GM18499 (cell line): ENCODE results near the gene DTX2.
"Not testable (repeated sequence)": the region's sequence is repeated elsewhere in the genome, so short reads cannot be mapped to it uniquely, and the experiment has no call there.

Experiments used
- ATAC-seq: cut with Tn5 transposase; IDR thresholded peaks from one replicate; pipeline ENCODE4 v1.9.1; 2021; ENCODE audit warnings: moderate number of reproducible peaks; ENCODE audit not compliant: insufficient read depth, unreplicated experiment

DTX2 gene

DNA sequence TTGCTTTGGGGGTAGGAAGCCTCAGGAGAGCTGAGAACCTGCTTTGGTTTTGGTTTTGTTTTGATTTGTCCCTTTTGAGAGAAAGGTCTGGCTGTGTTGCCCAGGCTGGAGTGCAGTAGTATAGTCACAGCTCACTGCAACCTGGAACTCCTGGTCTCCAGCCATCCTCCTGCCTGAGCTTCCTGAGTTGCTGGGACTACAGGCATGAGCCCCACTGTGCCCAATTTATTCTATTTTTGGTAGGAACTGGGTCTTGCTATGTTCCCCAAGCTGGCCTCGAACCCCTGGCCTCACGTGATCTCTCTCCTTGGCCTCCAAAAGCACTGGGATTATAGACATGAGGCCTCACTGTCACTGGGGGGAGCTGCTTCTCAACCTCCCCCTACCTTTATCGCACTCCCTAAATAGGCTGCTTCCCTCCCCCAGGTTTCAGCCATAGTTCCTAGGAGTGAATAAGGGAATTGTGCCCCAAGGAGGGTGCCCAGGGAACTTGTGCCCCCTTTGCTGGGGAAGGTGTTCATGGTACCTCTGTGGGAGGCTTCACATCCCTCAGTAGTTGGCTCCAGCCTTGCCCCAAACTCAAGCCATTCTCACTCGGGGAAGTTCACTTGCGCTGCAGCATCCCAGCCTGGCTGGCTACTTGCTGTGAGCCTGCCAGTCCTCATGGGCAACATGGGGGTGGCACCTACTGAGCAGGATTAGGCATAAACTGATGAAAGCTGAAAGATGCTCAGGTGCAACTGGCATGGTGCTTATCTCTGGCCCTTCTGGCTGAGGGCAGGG is 18.7 kb upstream of the DTX2 start:
- not testable (repeated sequence) for ATAC-seq

- ATAC-seq: not testable (repeated sequence)
These were observed 17.7 kb upstream of the DTX2 start for GRCh38 chr7:76443846-76444245.

DNA sequence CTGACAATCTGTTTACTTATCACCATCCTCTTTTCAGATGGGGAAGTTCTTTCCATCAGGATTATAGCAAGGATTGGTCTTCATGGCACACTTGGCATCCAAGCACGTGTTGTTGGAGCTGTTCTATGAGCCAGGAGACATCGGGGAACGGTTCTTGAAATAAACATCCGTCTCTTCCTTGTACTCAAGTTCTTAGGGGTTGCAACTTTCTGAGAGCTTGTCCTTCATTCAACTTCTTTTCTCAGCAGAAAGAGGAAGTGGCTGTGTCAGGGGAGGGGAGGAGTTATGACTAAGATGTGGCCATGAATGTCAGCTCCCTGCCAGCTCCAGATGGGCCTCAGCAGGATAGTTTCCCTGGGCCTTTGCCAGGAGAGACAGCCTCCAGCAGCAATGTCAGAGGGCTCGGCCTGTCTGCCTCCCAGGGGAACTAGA is 15.9 kb upstream of the DTX2 start:
- peak; percentile 80 for ATAC-seq

- not testable (repeated sequence) for ATAC-seq
These were observed 4.5 kb upstream of the DTX2 start for GRCh38 chr7:76457017-76457416.

GRCh38 chr7:76458504-76458903 is 3.0 kb upstream of the DTX2 start:
- ATAC-seq: not testable (repeated sequence)

DNA sequence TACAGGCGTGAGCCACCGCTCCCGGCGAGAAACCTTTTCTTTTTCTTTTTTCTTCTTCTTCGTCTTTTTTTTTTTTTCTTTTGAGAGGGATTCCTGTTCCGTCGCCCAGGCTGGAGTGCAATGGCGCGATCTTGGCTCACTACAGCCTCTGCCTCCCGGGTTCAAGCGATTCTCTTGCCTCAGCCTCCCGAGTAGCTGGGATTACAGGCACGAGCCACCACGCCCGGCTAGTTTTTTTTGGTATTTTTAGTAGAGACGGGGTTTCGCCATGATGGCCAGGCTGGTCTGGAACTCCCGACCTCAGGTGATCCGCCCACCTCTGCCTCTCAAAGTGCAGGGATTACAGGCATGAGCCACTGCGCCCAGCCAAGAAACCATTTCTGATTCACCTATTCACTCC is 742 bp upstream of the DTX2 start:
- not testable (repeated sequence) for ATAC-seq

- not testable (repeated sequence) for ATAC-seq
These were observed 868 bp downstream of the DTX2 start for GRCh38 chr7:76462271-76462882.

DNA sequence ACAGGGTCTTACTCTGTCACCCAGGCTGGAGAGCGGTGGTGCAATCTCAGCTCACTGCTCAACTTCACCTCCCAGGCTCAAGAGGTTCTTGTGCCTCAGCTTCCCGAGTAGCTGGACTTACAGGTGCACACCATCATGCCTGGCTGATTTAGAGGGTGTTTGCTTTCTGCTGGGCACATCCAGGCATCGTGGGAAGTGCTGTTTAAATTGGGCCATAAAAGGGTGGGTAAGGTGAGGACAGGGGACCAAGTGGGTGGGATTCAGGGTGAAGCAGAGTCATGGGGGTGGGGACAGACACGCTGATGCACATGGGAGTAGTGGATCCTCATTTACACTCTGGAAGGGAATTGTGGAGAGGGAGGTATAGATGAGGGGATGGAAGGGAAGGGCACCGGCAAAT is 3.5 kb downstream of the DTX2 start:
- not testable (repeated sequence) for ATAC-seq

- ATAC-seq: not testable (repeated sequence)
These were observed 4.4 kb downstream of the DTX2 start for GRCh38 chr7:76465950-76466349.

DNA sequence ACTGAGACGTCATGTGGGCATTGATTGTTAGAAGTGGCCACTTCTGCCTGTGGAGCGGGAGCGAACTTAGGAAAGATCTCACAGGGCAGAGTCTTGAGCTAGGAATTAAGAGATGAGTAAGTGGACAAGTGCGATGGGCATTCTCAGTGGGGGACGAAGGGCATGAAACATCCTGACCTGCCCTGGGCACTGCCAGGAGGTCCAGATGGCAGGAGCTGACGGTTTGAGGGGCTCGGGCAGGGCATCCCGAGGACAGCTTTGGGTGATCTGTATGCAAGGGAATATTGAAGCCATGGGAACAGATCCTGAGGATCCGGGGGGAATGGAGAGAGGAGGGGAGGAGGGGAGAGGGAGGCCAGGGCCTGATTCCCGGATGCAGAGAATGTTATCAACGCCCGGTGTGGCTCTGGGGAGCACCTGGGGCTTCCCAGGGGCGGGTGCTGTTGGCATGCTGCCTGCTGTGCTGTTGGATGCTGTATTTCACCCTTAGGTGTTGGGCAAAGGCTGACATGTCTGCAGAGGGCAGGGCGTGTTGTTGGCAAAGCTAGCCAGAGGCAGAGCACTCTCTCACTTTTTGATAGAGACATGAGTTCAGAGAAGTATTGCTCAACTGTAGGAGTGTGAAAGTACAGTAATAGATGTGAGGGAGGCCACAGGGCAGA is 6.4 kb downstream of the DTX2 start:
- not testable (repeated sequence) for ATAC-seq

DNA sequence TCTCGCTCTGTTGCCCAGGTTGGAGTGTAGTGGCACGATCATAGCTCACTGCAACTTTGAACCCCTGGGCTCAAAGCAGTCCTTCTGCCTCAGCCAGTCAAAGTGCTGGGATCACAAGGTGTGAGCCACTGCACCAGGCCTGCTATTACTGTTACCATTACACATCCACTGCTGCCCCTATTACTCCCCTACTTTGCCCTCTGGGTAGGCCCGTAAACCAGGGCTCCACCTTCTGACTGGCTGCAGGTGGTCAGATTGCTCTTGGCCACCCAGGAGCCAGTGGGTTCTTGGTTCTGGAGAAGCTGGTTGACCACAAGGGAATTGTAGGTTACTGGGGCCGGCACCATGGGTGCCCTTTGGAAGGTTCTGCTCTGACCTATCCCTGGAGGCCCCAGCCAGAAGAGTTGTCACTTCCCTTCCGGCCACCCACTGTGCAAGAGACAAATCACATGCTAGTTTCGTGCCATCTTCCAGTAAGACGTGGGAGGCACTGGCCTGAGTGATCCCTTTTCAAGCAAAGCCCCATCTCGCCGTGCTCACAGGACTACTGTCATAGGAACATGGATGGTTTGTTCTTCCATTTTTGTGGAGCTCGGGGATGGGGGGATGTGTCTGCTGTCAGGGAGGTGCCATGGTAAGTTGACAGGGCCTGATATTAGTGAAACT is 10.2 kb downstream of the DTX2 start:
- ATAC-seq: not testable (repeated sequence)

DNA sequence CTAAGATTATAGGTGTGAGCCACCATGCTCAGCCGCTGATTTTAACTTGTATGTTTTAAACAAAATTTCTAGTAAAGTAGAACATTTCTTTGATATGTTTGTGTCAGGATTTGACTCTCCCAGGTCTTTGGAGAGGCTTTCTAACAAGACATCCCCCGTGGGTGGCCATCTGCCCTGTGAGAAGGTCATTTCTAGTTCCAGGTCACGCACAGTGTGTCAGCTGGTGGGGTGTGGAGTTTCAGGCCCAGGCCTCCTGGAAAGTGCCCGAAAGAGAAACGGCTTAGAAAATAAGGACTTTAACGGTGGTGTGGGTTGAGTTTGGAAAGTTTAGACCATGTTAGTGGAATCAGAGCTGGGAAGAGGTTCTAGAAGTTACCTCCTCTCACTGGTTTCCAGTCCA is 11.6 kb downstream of the DTX2 start:
- not testable (repeated sequence) for ATAC-seq

GRCh38 chr7:76476280-76476679 is 14.8 kb downstream of the DTX2 start:
- ATAC-seq: not testable (repeated sequence)

DNA sequence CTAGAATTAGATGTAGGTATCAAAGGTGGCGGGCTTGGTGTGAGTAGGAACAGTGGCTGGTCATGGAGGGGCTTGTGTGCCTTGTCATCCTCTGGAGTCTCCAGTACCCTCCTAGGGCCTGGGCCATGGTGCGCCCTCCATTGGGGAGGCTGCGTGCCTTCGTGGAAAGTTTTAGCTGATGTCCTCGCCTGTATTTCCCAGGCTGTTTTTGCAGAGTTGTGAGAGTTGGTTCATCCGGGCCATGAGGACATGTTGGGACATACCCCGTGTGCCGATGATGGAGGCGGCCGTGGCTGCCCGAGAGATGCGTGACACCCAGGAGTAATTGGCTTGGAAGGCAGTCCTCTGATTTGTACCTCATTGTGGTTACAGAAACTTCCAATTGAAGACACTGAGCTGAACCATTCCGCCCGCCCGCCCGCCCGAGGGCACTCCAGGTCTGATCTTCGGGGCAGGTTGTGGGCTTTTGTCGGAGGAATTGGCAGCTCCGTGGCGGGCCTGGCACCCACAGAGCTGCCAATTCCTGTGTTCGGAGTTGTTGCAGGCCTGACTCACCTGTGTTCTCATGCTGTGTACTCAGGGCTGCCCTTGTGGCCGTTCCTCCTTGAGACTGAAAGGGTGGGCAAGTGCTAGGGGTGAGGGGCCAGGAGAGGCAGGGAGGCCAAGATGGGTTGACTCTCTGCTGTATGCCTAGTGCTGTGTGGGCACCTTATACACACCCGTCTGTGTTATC is 15.4 kb downstream of the DTX2 start:
- not testable (repeated sequence) for ATAC-seq

DNA sequence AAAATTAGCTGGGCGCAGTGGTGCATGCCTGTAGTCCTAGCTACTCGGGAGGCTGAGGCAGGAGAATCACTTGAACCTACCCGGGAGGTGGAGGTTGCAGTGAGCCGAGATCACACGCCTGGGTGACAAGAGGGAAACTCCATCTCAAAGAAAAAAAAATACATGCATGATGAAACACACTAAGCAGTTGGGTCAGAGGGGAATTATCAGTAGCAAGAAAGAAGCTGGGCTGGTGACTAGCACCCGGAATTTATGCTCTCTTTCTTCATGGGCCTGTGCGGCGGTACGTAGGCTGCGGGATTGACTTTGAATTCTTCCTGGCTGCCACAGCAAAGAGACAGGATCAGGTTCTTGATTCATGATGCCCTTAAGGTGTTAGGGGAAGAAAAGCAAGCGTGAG is 18.1 kb downstream of the DTX2 start:
- not testable (repeated sequence) for ATAC-seq

DNA sequence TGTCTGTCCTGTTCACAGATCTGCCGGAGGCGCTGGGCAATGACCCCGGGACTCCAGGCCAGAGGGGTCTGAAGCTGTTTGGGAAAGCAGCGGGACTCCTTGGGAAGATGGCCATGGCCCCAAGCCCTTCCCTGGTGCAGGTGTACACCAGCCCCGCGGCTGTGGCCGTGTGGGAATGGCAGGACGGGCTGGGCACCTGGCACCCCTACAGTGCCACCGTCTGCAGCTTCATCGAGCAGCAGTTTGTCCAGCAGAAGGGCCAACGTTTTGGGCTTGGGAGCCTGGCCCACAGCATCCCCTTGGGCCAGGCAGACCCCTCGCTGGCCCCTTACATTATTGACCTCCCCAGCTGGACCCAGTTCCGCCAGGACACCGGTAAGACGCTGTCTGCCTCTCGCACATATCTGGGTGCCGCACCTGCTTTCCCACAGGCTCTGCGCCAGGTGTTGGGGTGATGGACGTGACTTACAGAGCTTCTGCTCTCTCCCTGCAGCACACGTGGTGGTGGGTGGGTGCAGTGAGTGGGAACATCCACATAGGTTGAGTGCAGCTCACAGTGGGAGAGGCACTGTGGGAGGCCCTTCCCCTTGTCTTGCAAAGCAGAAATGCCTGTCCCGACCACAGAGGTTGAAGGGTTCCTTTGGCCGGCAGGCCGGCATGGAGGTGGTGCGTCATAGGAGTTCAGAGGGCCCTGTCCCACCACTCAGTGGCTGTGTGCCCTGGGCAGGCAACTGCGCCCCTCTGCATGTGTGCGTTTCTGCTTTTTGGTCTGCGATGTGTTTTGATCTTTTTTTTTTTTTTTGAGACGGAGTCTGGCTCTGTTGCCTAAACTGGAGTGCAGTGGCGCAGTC is 19.1 kb downstream of the DTX2 start:
- not testable (repeated sequence) for ATAC-seq

- ATAC-seq: not testable (repeated sequence)
These were observed 21.2 kb downstream of the DTX2 start for GRCh38 chr7:76482660-76483059.

- ATAC-seq: not testable (repeated sequence)
These were observed 21.6 kb downstream of the DTX2 start for GRCh38 chr7:76483081-76483480.

DNA sequence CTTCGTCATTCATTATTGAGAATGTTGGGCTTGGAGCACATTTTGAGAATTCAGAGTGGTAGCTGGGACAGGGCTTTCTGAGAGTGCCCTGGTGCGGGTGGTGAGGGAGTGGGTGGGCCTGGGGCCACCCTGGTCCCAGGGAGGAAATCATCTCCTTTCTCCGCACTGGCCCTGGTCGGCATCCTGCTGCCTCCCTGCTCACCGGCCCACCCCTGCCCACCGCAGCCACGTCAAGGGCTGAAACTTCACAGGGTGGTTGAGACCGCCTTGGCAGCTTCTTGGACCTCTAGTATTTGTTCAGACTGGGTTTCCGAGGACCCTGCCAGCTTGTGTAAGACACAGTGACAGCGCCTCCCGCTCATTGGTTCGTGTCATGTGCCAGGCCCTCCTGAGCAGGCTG is 22.9 kb downstream of the DTX2 start:
- not testable (repeated sequence) for ATAC-seq
